Cardiac fibroblast (primary cell): ENCODE measurements around the gene CCDC7.

Experiments
- DNase-seq, 2 donors: peaks; one replicate each; pipeline versions ENCODE4 v3.0.0 to v3.0.0-alpha.2; 2010; ENCODE audit warnings: low read depth in 2 of 2
- H3K4me3 ChIP-seq, 2 donors: replicated peaks in 1 of 2; 1 replicate in 1 of 2; 2 replicates in 1 of 2; pipeline ENCODE4 v1.5.1; 2011; ENCODE audit warnings: low read depth in 2 of 2, low read length in 2 of 2, mild to moderate bottlenecking in 2 of 2, moderate library complexity in 1 of 2
- TF ChIP-seq, protein P1 (sequence below): IDR thresholded peaks from one replicate; pipeline ENCODE4 v1.5.1; 2011; ENCODE audit warnings: low read depth, mild to moderate bottlenecking, low read length, inconsistent platforms

The CCDC7 gene

DNA sequence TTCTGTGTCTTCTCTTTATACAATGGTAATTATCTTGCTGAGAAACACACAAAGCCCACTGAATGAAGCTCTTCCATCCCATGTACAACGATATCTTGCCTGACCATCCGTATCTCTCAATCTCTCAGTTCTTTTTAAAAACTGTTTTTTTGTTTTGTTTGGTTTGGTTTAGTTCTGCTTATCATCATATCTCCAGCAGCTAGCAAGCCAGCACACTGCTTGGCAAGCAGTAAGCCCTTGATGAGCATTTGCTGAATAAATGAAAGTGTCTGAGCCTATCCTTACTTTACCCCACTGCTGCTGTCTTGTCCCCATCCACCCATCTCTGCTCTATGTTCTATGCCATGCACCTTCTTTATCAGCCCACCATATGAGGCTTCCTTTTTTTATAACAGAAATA lies 477.9 kb downstream of the CCDC7 start:
- DNase-seq = no peak
- no peak overlapping the region for H3K4me3 ChIP-seq
- TF ChIP-seq, protein P1, sequence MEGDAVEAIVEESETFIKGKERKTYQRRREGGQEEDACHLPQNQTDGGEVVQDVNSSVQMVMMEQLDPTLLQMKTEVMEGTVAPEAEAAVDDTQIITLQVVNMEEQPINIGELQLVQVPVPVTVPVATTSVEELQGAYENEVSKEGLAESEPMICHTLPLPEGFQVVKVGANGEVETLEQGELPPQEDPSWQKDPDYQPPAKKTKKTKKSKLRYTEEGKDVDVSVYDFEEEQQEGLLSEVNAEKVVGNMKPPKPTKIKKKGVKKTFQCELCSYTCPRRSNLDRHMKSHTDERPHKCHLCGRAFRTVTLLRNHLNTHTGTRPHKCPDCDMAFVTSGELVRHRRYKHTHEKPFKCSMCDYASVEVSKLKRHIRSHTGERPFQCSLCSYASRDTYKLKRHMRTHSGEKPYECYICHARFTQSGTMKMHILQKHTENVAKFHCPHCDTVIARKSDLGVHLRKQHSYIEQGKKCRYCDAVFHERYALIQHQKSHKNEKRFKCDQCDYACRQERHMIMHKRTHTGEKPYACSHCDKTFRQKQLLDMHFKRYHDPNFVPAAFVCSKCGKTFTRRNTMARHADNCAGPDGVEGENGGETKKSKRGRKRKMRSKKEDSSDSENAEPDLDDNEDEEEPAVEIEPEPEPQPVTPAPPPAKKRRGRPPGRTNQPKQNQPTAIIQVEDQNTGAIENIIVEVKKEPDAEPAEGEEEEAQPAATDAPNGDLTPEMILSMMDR = no peak
